Measurements from ENCODE around the gene NGFR.

The NGFR gene

GRCh38 chr17:49523196-49523595, 28.1 kb downstream of the NGFR start:
- no peak for DNase-seq (ENCODE audit: low spot score)
- ChIA-PET POLR2A (ENCODE audit: low non-redundant PET) (no interaction called here), CTCF (interaction anchor here (0.6 to 1.3 kb wide), 5 partner anchors 9 to 208 kb away, joined by 3 to 5 read pairs (median 4); no protein-coding TSS in a partner anchor)
- peak overlapping the region; percentile 71 for H3K27ac ChIP-seq
- TF ChIP-seq CTCF (conservative IDR thresholded peaks at IDR 0.05; ENCODE audit: low read depth): no peak

- TF ChIP-seq CTCF (conservative IDR thresholded peaks at IDR 0.05; ENCODE audit: low read depth): no peak
- ChIA-PET POLR2A (ENCODE audit: low non-redundant PET) (no interaction called here), CTCF (interaction anchor here (0.6 to 1.3 kb wide), 6 partner anchors 10 to 89 kb away, joined by 3 to 5 read pairs (median 4); no protein-coding TSS in a partner anchor)
- peak overlapping the region; percentile 71 for H3K27ac ChIP-seq
- peak; percentile 98 for DNase-seq (ENCODE audit: low spot score)
Measured at GRCh38 chr17:49523706-49524472, 28.8 kb downstream of the NGFR start.

DNA sequence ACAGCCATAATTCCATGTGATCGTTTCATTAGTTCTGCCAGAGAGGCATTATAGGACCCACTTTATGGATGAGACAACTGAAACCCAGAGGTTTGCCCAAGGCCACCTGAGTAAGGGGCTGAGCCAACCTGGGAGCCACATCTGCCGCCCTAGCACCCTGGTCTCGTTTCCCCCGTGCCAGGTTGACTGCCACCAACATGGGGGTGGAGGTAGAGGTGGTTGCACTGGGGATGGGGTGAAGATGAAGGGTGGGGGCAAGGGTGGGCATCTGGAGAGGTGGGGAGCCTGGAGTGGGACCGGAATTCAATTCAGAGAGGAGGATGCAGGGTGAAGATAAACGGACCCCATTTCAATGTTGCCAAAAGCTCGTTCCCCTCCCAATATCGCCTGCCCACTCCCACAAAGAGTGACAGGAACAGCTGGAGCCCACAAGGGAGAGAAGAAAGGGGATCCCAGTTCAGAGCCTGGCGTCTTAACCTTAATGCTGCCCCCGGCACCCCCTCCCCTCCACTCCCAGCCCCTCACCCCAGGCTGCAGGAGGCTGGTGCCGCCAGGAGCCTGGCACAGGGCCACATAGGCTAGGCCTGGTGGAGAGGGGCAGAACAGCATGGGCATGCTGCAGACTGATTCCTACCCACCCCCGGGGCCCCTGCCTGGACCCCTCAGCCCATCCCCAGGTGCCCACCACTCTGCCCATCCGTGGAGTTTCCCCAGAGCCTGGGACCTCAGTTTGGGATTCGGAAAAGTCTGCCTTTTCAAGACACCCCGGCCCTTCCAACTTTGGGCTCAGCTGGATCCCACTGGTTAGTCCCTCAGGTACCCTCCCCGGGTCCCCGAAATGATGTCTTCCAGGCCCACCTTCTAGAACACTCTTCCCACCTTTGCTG, 29.6 kb downstream of the NGFR start:
- no peak for TF ChIP-seq CTCF (conservative IDR thresholded peaks at IDR 0.05; ENCODE audit: low read depth)
- H3K27ac ChIP-seq: peak overlapping the region; percentile 71
- no peak for DNase-seq (ENCODE audit: low spot score)
- ChIA-PET POLR2A (ENCODE audit: low non-redundant PET) (no interaction called here), CTCF (interaction anchor here (0.7 to 1.2 kb wide), 2 partner anchors 33 to 66 kb away, joined by 4 to 5 read pairs; no protein-coding TSS in a partner anchor)

DNA sequence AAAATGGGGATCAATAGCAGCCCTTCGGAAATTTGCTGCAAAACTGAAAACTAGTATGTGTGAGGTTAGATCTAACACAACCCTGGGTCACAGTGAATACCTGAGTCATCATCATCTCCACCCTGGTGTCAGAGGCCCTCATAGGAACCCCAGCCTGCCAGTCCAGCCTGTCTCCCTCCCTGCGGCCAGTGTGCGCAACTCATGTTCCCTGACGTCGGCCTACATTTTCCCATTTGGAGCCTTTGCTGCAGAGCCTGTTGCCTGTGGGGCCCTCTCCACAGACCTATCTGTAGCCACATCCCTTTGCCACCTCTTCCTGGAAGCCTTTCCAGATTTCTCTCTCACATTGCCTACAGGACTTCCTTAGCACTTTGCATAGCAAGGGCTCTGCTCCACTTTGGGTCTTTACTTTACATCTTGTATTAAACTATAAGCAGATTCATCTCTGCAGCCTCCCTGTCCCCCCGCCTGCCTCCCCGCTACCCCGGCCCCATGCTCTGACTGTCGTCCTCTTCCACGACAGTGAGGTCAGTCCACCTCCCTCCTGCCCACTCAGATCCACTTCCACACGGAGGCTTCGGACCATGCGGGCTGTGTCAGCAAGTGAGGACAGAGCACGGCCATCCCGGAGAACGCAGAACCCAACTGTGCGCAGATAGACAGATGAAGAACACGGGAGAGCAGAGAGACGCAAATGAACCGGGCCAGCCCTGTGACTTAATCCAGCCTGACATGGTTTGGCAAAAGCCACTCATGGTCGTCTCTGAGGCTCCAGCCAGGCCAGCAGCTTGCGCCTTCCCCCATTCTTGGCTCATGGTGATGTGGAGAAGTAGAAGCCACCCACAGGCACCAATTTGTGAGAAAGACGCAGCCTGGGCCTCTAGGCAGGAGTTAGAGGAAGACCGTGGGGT, 31.0 kb downstream of the NGFR start:
- POLR2A ChIA-PET (ENCODE audit: low non-redundant PET): no interaction called here
- no peak for DNase-seq (ENCODE audit: low spot score)
- TF ChIP-seq CTCF (conservative IDR thresholded peaks at IDR 0.05; ENCODE audit: low read depth): no peak
- no peak overlapping the region for H3K27ac ChIP-seq
- CTCF ChIA-PET: no interaction called here

GRCh38 chr17:49527927-49528651, 33.0 kb downstream of the NGFR start:
- DNase-seq (ENCODE audit: low spot score): no peak
- CTCF ChIA-PET: no interaction called here

More at GRCh38 chr17:49527927-49528651, 33.0 kb downstream of the NGFR start:
- no peak overlapping the region for H3K27ac ChIP-seq
- POLR2A ChIA-PET (ENCODE audit: low non-redundant PET): no interaction called here
- TF ChIP-seq CTCF (conservative IDR thresholded peaks at IDR 0.05; ENCODE audit: low read depth): no peak
